Subcutaneous adipose tissue (tissue), 4 donors: ENCODE results near the gene ARMCX5. TPM values are rescaled to one million over a fixed set of nuclear protein-coding genes. Genes with fewer than 3 reads are reported as not detected.

ENCODE experiments used
- total RNA-seq, 4 donors: library from RNA; depleted of rRNA; stranded (reverse); fragments of >200 nt; gene quantifications; one replicate each; pipeline ENCODE4 v1.1.0, GENCODE V29; 2016
- TF ChIP-seq, protein P1 (sequence below): fragments of 450-650 bp; IDR thresholded peaks from one replicate; pipeline ENCODE4 v1.5.1; 2016; ENCODE audit warnings: low read depth, mild to moderate bottlenecking, control low read depth, antibody characterized with exemption, moderate library complexity

ARMCX5 gene
- total RNA-seq, 4 donors from 2014 or later = 7.5 to 11.0 (median 8.6) TPM

DNA sequence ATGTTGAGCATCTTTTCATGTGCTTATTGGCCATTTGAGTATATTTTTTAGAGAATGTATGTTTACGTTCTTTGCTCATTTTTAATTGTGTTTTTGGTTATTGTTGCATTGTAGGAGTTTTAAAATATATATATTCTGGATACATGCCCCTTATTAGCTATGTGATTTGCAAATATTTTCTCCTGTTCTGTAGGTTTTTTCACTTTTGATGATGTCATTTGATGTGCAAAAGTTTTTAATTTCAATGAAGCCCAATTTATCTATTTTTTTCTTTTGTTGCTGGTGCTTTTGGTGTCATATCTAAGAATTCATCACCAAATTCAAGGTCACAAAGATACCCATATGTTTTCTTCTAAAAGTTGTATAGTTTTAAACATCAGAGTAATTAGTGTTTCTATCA lies 6.8 kb downstream of the ARMCX5 start:
- TF ChIP-seq, protein P1, sequence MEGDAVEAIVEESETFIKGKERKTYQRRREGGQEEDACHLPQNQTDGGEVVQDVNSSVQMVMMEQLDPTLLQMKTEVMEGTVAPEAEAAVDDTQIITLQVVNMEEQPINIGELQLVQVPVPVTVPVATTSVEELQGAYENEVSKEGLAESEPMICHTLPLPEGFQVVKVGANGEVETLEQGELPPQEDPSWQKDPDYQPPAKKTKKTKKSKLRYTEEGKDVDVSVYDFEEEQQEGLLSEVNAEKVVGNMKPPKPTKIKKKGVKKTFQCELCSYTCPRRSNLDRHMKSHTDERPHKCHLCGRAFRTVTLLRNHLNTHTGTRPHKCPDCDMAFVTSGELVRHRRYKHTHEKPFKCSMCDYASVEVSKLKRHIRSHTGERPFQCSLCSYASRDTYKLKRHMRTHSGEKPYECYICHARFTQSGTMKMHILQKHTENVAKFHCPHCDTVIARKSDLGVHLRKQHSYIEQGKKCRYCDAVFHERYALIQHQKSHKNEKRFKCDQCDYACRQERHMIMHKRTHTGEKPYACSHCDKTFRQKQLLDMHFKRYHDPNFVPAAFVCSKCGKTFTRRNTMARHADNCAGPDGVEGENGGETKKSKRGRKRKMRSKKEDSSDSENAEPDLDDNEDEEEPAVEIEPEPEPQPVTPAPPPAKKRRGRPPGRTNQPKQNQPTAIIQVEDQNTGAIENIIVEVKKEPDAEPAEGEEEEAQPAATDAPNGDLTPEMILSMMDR = no peak

DNA sequence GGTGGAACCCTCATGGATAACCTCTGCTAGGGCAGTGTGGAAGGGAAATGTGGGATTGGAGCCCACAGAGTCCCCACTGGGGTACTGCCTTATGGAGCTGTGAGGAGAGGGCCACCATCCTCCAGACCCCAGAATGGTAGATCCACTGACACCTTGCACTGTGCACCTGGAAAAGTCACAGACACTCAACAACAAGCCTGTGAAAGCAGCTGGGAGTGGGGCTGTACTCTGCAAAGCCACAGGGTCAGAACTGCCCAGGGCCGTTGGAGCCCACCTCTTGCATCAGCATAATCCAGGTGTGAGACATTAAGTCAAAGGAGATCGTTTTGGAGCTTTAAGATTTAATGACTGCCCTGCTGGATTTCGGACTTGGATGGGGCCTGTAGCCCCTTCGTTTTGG lies 11.6 kb downstream of the ARMCX5 start:
- TF ChIP-seq, protein P1 = no peak

GRCh38 chrX:102624105-102624504 lies 24.8 kb downstream of the ARMCX5 start:
- TF ChIP-seq, protein P1 = no peak

DNA sequence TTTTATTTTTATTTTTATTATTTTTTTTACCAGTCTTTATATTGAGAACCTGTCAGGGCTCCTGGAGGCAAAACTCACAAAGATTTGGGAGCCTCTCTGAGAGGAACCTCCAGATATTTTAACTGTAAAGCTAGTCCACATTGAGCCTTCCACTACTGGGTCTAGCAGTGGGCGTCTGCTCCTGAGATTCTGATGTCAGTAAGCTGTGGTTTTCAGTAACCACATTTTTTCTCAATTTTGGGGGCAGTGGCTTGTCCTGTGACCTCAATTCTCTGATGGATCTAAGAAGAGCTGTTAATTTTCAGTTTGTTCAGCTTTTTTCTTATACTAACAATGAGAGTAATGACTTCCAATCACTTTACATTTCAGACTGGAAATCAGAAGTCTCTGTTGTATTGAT lies 28.3 kb downstream of the ARMCX5 start:
- TF ChIP-seq, protein P1 = no peak

- TF ChIP-seq, protein P1 = no peak
These were observed 38.2 kb downstream of the ARMCX5 start for GRCh38 chrX:102637561-102637960.

GRCh38 chrX:102650903-102651241 lies 51.6 kb downstream of the ARMCX5 start:
- TF ChIP-seq, protein P1 = no peak

- TF ChIP-seq, protein P1 = no peak
These were observed 52.1 kb downstream of the ARMCX5 start, which contains the start of gene GPRASP1 for GRCh38 chrX:102651242-102652011. TSS of gene GPRASP1 (plus strand) at chrX:102651483. CDS start at chrX:102653914, 2,431 bp downstream.
